ENCODE data around the gene TFR2.
A peak's percentile ranks its signal among the peaks of the same experiment; 100 is the strongest.
"Not testable (repeated sequence)": the region's sequence is repeated elsewhere in the genome, so short reads cannot be mapped to it uniquely, and the experiment has no call there.

The TFR2 gene

GRCh38 chr7:100677308-100678267 lies 36.2 kb upstream of the TFR2 start:
- DNase-seq (ENCODE audit: insufficient read length) (peak; percentile 15), FAIRE-seq (no peak)
- TF ChIP-seq POLR2A (IDR thresholded peaks at IDR 0.05; ENCODE audit: low read depth, low read length): no peak; the same call in 1 of the 2 replicates
- peak; percentile 37 for TF ChIP-seq POLR2AphosphoS5 (IDR thresholded peaks at IDR 0.05; ENCODE audit: low read depth, low read length)

DNA sequence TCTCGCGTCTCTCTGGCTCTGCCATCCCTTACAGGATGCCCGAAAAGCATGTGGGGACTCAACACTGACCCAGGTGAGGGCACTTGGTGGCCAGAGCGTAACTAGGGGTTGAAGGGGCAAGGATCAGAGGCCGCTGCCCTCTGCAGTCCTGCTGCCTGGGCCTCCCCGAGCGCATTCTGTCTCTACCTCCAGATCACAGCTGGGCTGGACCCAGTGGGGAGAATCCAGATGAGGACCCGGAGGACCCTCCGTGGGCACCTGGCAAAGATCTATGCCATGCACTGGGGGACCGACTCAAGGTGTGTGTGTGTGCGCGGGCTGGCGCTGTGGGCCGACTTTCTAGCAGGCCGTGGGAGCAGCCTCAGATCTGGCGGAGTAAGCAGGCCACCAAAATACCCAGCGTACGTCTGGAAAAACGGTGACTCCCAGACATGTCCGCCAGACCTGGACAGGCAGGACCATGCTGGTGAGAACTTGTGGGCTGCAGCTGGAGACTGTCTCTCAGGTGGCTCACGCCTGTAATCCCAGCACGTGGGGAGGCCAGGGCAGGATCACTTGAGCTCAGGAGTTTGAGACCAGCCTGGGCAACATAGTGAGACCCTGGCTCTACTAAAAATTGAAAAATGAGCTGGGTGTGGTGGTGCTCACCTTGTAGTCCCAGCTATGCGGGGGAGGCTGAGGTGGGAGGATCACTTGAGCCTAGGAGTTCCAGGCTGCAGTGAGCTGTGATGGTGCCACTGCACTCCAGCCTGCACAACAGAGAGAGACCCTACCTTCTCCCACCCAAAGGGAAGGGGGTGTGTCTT lies 35.4 kb upstream of the TFR2 start:
- DNase-seq (ENCODE audit: insufficient read length) (peak; percentile 16), FAIRE-seq (no peak)
- TF ChIP-seq POLR2A (IDR thresholded peaks at IDR 0.05; ENCODE audit: low read depth, low read length) (no peak), POLR2AphosphoS5 (IDR thresholded peaks at IDR 0.05; ENCODE audit: low read depth, low read length) (no peak)

GRCh38 chr7:100675581-100676350 lies 34.4 kb upstream of the TFR2 start:
- FAIRE-seq (peak; percentile 85), DNase-seq (ENCODE audit: insufficient read length) (peak; percentile 77)

GRCh38 chr7:100675105-100675451 lies 33.7 kb upstream of the TFR2 start:
- DNase-seq (ENCODE audit: insufficient read length) (peak; percentile 24), FAIRE-seq (no peak)
- TF ChIP-seq POLR2A (IDR thresholded peaks at IDR 0.05; ENCODE audit: low read depth, low read length): no peak
- TF ChIP-seq POLR2AphosphoS5 (IDR thresholded peaks at IDR 0.05; ENCODE audit: low read depth, low read length): no peak
- no peak for TF ChIP-seq TAF1 (IDR thresholded peaks at IDR 0.05; ENCODE audit: borderline replicate concordance, low read depth, low read length)

More at GRCh38 chr7:100675581-100676350, 34.4 kb upstream of the TFR2 start:
- TF ChIP-seq TAF1 (IDR thresholded peaks at IDR 0.05; ENCODE audit: borderline replicate concordance, low read depth, low read length) (no peak), POLR2AphosphoS5 (IDR thresholded peaks at IDR 0.05; ENCODE audit: low read depth, low read length) (0 out of 2 replicates have a peak, but pooled peaks have one; percentile 22)

DNA sequence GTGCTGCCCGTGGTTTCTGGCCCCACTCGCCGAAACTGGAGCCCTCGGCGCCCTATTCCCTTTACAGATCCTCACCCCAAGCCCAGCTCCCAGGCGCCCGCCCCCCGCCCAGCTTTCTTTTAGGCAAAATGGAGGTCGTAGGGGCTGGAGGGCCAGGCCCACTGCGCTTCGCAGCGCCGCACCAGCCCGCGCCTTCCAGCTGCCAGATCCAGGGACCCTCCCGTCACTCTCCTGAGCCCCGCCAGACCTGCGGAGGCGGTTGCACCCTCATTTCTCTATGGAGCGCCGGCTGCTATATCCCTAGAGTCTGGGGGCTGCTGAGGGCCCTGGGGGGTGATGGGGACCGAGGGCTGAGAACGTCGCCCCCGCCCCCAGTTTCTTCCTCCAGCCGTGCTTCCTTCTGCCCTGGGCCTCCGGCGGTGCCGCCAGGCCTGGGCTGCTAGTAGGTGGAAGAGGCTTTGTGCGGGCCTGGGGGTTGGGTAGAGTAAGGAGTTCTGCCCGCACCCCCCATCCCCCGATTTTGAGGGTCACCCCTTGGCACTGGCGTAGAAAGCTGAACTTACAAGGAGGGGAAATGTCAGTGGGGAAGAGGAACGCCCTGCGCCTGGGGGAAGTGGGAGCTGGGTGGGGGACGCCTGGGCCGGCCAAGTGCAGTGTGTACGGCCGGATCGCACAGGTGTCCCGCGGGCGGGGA lies 33.2 kb upstream of the TFR2 start:
- DNase-seq (ENCODE audit: insufficient read length) (peak; percentile 22), FAIRE-seq (no peak)
- TF ChIP-seq POLR2AphosphoS5 (IDR thresholded peaks at IDR 0.05; ENCODE audit: low read depth, low read length) (no peak), POLR2A (IDR thresholded peaks at IDR 0.05; ENCODE audit: low read depth, low read length) (no peak), TAF1 (IDR thresholded peaks at IDR 0.05; ENCODE audit: borderline replicate concordance, low read depth, low read length) (no peak)

DNA sequence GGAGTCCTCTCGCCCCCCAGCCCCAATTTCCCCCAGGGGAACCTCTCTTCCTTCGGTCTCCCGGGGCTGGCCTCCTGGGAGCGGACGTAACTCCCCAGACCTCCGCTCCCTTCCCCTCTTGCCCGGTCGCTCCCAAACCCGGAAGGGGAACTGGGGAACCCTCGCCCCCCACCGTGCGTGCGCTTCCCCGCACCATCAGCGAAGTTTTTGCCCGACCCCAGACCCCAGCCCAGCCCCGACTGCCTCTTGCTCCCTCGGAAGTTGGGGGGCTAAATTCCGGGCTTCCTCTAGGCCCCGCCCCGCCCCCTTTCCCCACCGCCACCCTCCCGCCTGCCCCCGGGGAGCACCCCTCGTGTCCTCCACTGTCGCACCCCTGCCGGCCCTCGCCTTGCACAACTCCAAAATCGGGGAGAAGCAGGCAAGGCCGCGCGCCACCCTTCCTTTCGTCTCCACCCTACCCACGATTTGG lies 32.6 kb upstream of the TFR2 start:
- TF ChIP-seq POLR2AphosphoS5 (IDR thresholded peaks at IDR 0.05; ENCODE audit: low read depth, low read length) (no peak), TAF1 (IDR thresholded peaks at IDR 0.05; ENCODE audit: borderline replicate concordance, low read depth, low read length) (no peak), POLR2A (IDR thresholded peaks at IDR 0.05; ENCODE audit: low read depth, low read length) (no peak)
- DNase-seq (ENCODE audit: insufficient read length) (peak; percentile 23), FAIRE-seq (no peak)

DNA sequence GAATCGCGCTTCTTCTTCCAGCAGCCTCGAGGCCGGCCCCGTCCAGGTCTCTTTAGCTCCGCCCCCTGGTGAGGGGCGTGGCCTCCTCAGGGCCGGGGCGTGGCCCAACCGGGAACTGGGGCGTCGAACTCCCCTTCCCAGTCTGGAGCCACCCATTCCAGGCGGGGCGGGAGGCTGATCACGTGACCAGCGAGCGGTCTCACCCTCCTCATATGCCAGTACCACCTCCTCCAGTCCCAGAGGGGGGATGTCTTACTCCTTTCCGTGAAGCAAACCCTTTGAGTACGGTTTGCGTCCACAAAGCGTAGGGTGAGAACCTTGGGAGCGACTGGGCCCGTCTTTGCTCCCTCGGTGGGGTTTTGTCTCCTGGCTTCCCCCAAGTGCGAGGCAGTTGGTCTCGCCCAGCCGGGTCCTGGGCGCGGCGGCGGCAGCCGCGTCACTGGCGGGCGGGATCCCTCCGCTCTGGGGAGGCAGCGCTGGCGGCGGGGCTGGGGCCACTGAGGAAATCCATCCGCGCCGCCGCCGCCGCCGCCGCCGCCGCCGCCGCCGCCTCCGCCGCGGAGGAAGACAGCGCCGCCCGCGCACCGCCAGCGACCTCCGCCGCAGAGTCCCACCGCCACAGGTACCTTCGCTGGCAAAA lies 32.1 kb upstream of the TFR2 start, which contains the start of gene GNB2:
Gene GNB2 (plus strand): TSS at position 439 of the 640 bp plus-strand sequence. CDS start 2,526 bp downstream, outside the sequence.
- peak; percentile 90 for DNase-seq (ENCODE audit: insufficient read length)
- peak; percentile 53; the same call in 1 of the 2 replicates for TF ChIP-seq POLR2A (IDR thresholded peaks at IDR 0.05; ENCODE audit: low read depth, low read length)
- peak; percentile 54; the same call in 1 of the 2 replicates for TF ChIP-seq POLR2AphosphoS5 (IDR thresholded peaks at IDR 0.05; ENCODE audit: low read depth, low read length)
- TF ChIP-seq TAF1 (IDR thresholded peaks at IDR 0.05; ENCODE audit: borderline replicate concordance, low read depth, low read length): peak; percentile 83; the same call in 1 of the 2 replicates
- peak; percentile 99 for FAIRE-seq

DNA sequence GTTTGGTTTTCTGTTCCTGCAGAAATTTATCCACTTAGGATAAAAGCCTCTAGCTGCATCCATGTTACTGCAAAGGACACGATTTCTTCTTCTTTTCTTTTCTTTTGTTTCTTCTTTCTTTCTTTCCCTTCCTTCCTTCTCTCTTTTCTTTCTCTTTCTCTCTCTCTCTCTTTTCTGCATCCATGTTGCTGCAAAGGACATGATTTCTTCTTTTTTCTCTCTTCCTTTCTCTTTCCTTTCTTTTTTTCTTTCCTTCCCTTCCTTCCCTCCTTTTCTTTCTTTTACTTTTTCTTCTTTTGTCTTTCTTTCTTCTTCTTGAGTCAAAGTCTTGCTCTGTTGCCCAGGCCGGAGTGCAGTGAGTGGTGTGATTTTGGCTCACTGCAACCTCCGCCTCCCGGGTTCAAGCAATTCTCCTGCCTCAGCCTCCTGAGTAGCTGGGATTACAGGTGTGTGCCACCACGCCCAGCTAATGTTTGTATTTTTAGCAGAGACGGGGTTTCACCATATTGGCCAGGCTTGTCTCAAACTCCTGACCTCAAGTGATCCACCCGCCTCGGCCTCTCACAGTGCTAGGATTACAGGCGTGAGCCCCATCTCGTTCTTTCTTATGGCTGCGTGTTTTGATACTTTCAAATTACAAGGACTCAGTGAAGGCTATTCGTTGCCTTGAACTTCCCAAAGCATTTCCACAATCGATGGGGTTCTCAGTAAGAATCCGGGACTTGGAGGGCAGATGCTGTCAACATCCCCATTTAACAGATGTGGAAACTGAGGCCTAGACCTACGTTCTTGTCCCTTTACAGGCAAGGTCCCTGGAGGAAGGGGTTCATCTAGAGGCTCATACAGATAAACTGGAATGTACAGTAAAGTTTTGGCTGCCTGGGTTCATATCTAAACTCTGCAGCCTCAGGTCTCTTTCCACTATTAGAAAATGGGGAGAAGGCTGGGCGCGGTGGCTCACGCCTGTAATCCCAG lies 30.3 kb upstream of the TFR2 start:
- no peak for FAIRE-seq
- DNase-seq (ENCODE audit: insufficient read length): no peak
- TF ChIP-seq TAF1 (IDR thresholded peaks at IDR 0.05; ENCODE audit: borderline replicate concordance, low read depth, low read length) (no peak), POLR2AphosphoS5 (IDR thresholded peaks at IDR 0.05; ENCODE audit: low read depth, low read length) (no peak), POLR2A (IDR thresholded peaks at IDR 0.05; ENCODE audit: low read depth, low read length) (no peak)

- DNase-seq (ENCODE audit: insufficient read length) (no peak), FAIRE-seq (no peak)
- TF ChIP-seq TAF1 (IDR thresholded peaks at IDR 0.05; ENCODE audit: borderline replicate concordance, low read depth, low read length): no peak
- TF ChIP-seq POLR2AphosphoS5 (IDR thresholded peaks at IDR 0.05; ENCODE audit: low read depth, low read length): no peak
- TF ChIP-seq POLR2A (IDR thresholded peaks at IDR 0.05; ENCODE audit: low read depth, low read length): no peak
Measured at GRCh38 chr7:100670074-100670473, 28.7 kb upstream of the TFR2 start.

DNA sequence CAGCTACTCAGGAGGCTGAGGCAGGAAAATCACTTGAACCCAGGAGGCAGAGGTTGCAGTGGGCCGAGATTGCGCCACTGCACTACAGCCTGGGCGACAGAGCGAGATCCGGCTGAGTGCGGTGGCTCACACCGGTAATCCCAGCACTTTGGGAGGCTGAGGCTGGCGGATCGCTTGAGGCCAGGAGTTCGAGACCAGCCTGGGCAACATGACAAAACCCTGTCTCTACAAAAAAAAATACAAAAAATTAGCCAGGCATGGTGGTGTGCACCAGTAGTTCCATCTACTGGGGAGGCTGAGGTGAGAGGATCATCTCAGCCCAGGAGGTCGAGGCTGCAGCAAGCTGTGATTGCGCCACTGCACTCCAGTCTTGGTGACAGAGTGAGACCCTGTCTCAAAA lies 27.8 kb upstream of the TFR2 start:
- not testable (repeated sequence) for FAIRE-seq; DNase-seq (ENCODE audit: insufficient read length)
